DND-41 (cell line): ENCODE results near the gene MCUB.

ENCODE experiments used
- EZH2 ChIP-seq: IDR thresholded peaks from 3 replicates; pipeline ENCODE4 v1.6.1; 2012; ENCODE audit warnings: borderline replicate concordance, low read depth, mild to moderate bottlenecking, moderate library complexity, low read length, inconsistent platforms; ENCODE audit not compliant: severe bottlenecking
- TF ChIP-seq, protein P1 (sequence below): IDR thresholded peaks from 2 replicates; pipeline ENCODE4 v1.5.1; 2012; ENCODE audit warnings: borderline replicate concordance, low read length, moderate library complexity, mild to moderate bottlenecking; ENCODE audit not compliant: poor library complexity, severe bottlenecking; ENCODE audit errors: extremely low read depth

DNA sequence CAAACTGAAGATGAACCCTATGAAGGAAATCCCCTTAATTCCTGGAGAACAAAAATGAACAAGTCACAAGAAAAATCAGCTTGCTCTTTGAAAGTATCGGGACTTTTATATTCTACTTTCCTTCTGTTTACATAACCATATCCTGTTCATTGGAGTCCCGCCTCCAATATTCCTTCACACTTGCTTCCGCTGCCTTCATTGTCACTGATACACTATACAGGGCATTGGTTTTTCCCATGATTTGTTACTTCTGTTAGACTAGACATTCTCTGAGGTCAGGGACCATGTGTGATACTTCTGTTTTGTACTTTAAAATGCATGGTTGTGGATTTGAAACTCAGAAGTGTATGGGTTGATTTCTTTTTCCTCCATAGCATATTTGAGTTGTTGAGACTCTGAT lies 18.8 kb downstream of the MCUB start:
- TF ChIP-seq, protein P1, sequence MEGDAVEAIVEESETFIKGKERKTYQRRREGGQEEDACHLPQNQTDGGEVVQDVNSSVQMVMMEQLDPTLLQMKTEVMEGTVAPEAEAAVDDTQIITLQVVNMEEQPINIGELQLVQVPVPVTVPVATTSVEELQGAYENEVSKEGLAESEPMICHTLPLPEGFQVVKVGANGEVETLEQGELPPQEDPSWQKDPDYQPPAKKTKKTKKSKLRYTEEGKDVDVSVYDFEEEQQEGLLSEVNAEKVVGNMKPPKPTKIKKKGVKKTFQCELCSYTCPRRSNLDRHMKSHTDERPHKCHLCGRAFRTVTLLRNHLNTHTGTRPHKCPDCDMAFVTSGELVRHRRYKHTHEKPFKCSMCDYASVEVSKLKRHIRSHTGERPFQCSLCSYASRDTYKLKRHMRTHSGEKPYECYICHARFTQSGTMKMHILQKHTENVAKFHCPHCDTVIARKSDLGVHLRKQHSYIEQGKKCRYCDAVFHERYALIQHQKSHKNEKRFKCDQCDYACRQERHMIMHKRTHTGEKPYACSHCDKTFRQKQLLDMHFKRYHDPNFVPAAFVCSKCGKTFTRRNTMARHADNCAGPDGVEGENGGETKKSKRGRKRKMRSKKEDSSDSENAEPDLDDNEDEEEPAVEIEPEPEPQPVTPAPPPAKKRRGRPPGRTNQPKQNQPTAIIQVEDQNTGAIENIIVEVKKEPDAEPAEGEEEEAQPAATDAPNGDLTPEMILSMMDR: no peak
- no peak for TF ChIP-seq EZH2
